ENCODE data around the gene CCDC82. TPM values are rescaled to one million over a fixed set of nuclear protein-coding genes. Genes with fewer than 3 reads are reported as not detected.

The CCDC82 gene
- total and polyA plus RNA-seq, 2 experiments from 2014 or later: 17.3 TPM

DNA sequence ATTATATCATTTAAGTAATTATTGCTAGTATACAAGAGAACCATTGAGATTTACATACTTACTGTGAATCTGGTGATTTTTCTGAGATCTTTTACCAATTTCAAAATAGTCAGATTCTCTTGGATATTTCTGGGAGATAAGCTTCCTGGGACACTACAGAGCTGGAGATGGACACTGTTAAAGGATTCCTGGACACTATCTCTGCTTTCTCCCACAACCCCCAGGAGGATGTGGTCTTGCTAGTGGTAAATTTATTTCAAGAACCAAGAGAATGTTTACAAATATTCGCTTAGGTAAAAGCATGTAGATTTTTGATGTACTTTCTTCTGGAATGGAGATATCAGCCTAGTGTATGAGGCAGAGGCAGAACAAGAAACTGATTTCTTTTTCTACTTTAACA, 12.9 kb downstream of the CCDC82 start:
- Histone ChIP-seq H3K27ac (no peak overlapping the region), H3K9me3 (ENCODE audit: low read depth) (no peaks in the 10 kb centered on the region), H3K27me3 (no peaks in the 10 kb centered on the region), H3K4me1 (ENCODE audit: low read depth) (peaks cover 3% of the 10 kb centered on the region), H3K36me3 (peaks cover 7% of the 10 kb centered on the region), H3K4me3 (no peak overlapping the region)
- TF ChIP-seq, protein P1, sequence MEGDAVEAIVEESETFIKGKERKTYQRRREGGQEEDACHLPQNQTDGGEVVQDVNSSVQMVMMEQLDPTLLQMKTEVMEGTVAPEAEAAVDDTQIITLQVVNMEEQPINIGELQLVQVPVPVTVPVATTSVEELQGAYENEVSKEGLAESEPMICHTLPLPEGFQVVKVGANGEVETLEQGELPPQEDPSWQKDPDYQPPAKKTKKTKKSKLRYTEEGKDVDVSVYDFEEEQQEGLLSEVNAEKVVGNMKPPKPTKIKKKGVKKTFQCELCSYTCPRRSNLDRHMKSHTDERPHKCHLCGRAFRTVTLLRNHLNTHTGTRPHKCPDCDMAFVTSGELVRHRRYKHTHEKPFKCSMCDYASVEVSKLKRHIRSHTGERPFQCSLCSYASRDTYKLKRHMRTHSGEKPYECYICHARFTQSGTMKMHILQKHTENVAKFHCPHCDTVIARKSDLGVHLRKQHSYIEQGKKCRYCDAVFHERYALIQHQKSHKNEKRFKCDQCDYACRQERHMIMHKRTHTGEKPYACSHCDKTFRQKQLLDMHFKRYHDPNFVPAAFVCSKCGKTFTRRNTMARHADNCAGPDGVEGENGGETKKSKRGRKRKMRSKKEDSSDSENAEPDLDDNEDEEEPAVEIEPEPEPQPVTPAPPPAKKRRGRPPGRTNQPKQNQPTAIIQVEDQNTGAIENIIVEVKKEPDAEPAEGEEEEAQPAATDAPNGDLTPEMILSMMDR (IDR thresholded peaks at IDR 0.05; ENCODE audit: low read depth, low read length): no peak
- DNase-seq (ENCODE audit: low read depth in 1 of 2, low spot score in 1 of 2): no peak

DNA sequence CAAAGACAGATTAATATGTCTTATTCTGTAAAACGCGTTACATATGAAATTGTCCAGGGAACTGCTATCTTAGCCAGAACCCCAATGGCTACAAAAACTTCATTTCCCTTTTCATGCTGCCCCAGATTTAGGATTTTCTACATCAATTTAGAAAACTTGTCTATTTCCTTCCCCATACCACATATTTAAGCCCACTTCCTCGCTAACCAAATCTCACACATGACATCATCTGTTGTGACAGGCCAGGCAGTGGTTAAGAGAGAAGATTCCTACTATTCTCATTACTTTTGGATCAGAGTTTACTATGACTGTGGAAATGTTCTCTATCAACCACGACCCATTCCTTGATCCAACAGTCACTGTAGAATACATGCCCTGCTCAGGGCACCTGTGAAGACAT, 15.9 kb downstream of the CCDC82 start:
- TF ChIP-seq, protein P1 (IDR thresholded peaks at IDR 0.05; ENCODE audit: low read depth, low read length): no peak
- Histone ChIP-seq H3K4me1 (ENCODE audit: low read depth) (peaks cover 3% of the 10 kb centered on the region), H3K27me3 (no peaks in the 10 kb centered on the region), H3K4me3 (no peak overlapping the region), H3K27ac (no peak overlapping the region), H3K9me3 (ENCODE audit: low read depth) (no peaks in the 10 kb centered on the region), H3K36me3 (peaks cover 18% of the 10 kb centered on the region)
- no peak for DNase-seq (ENCODE audit: low read depth in 1 of 2, low spot score in 1 of 2)

DNA sequence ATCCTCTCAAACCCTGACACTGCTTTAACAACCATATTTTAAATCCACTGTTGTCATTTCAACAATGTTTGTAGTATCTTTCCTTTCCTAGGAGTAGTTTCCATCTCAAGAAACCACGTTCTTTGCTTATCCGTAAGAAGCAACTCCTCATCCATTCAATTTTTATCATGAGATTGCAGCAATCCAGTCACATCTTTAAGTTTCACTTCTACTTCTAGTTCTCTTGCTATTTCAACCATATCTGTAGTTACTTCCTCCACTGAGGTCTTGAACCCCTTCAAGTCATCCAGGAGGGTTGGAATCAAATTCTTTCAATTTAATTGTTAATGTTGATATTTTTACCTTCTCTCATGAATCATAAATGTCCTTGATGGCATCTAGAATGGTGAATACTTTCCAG, 22.4 kb downstream of the CCDC82 start:
- Histone ChIP-seq H3K27me3 (no peaks in the 10 kb centered on the region), H3K36me3 (peaks cover 18% of the 10 kb centered on the region), H3K4me1 (ENCODE audit: low read depth) (no peaks in the 10 kb centered on the region), H3K9me3 (ENCODE audit: low read depth) (no peaks in the 10 kb centered on the region), H3K27ac (no peak overlapping the region), H3K4me3 (no peak overlapping the region)
- DNase-seq (ENCODE audit: low read depth in 1 of 2, low spot score in 1 of 2): no peak
- TF ChIP-seq, protein P1 (IDR thresholded peaks at IDR 0.05; ENCODE audit: low read depth, low read length): no peak

DNA sequence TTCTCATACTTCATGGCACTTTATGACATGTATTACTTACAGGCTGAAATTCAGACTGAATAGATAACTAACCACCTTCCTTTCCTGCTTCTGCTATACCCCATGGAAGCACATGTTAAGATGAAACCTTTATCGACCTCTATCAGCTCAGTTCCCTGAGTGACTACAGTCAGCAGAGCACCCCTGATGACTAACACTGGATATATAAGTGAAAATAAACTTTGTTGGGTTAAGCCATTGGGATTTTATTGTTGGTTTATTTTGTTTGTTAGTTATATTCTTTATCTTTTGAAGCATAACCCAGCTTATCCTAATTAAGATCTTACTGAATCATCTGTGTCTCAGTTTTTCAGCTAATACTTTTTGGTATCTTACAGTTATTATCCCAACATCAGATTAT, 23.7 kb downstream of the CCDC82 start:
- DNase-seq (ENCODE audit: low read depth in 1 of 2, low spot score in 1 of 2): no peak
- peaks cover 18% of the 10 kb centered on the region for H3K36me3 ChIP-seq
- no peaks in the 10 kb centered on the region for H3K27me3 ChIP-seq
- no peak overlapping the region for H3K27ac ChIP-seq
- no peaks in the 10 kb centered on the region for H3K9me3 ChIP-seq (ENCODE audit: low read depth)
- H3K4me3 ChIP-seq: no peak overlapping the region
- no peaks in the 10 kb centered on the region for H3K4me1 ChIP-seq (ENCODE audit: low read depth)
- TF ChIP-seq, protein P1 (IDR thresholded peaks at IDR 0.05; ENCODE audit: low read depth, low read length): no peak

DNA sequence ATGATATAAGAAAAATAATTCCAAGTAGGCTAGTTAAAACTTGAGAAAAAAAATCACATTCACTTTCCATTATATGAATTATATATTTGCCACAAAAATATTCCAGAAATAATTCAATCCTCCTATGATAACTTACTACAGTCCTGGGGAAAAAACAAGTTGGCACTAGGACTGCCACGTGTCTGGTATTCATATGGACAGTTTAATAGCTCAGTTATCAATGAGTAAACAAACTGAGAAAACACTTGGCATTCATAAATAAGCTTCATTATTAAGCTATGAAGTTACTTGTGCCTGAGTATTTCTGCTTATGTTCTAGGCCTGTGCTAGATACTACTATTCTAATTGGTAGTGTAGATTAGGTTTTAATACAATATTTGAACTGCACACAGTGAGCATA, 24.2 kb downstream of the CCDC82 start:
- Histone ChIP-seq H3K36me3 (peaks cover 14% of the 10 kb centered on the region), H3K27me3 (no peaks in the 10 kb centered on the region), H3K27ac (no peak overlapping the region), H3K9me3 (ENCODE audit: low read depth) (no peaks in the 10 kb centered on the region), H3K4me3 (no peak overlapping the region), H3K4me1 (ENCODE audit: low read depth) (no peaks in the 10 kb centered on the region)
- no peak for DNase-seq (ENCODE audit: low read depth in 1 of 2, low spot score in 1 of 2)
- TF ChIP-seq, protein P1 (IDR thresholded peaks at IDR 0.05; ENCODE audit: low read depth, low read length): no peak

DNA sequence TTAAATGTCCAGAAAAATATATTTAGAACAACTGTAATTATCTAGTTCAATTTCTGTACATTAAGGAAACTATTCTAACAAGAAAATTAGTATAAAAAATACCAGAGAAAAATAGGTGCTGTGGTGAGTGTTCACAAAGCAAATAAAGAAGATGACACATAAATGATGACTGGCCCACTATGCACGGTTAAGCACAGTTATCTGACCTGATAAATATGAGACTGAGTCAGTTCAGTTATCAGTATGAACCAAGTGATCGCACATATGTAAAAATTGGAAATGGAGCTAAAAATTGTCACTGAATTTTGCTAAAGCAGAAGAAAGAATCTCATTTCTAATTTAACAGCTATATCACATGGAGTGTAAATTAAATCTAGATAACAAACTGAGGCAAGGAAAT, 27.9 kb downstream of the CCDC82 start:
- no peaks in the 10 kb centered on the region for H3K9me3 ChIP-seq (ENCODE audit: low read depth)
- H3K27ac ChIP-seq: no peak overlapping the region
- no peak overlapping the region for H3K4me3 ChIP-seq
- H3K27me3 ChIP-seq: no peaks in the 10 kb centered on the region
- no peak for DNase-seq (ENCODE audit: low read depth in 1 of 2, low spot score in 1 of 2)
- TF ChIP-seq, protein P1 (IDR thresholded peaks at IDR 0.05; ENCODE audit: low read depth, low read length): no peak
- H3K36me3 ChIP-seq: peaks cover 14% of the 10 kb centered on the region
- no peaks in the 10 kb centered on the region for H3K4me1 ChIP-seq (ENCODE audit: low read depth)
